Liver (tissue), 9 donors: Measurements from ENCODE around the gene TRIM29. TPM values are rescaled to one million over a fixed set of nuclear protein-coding genes. Genes with fewer than 3 reads are reported as not detected.

Experiments
- DNase-seq: peaks from one replicate; pipeline ENCODE4 v3.0.0-alpha.2; 2017; ENCODE audit warnings: low spot score
- H3K27ac ChIP-seq, 2 donors: one replicate each; pipeline ENCODE4 v1.7.0; 2013; ENCODE audit warnings: inconsistent platforms in 2 of 2, low read length in 2 of 2, control low read depth in 1 of 2, low read depth in 1 of 2, mild to moderate bottlenecking in 1 of 2
- H3K27me3 ChIP-seq, 4 donors: one replicate each; pipeline versions ENCODE4 v1.6.1 to v1.7.0; 2013; ENCODE audit warnings: low read length in 3 of 4, inconsistent platforms in 1 of 4, mild to moderate bottlenecking in 1 of 4, moderate library complexity in 1 of 4; ENCODE audit not compliant: control insufficient read depth in 4 of 4, insufficient read depth in 4 of 4
- H3K36me3 ChIP-seq, 4 donors: one replicate each; pipeline versions ENCODE4 v1.6.1 to v1.7.0; 2013; ENCODE audit warnings: low read length in 3 of 4, mild to moderate bottlenecking in 3 of 4, low read depth in 1 of 4, moderate library complexity in 1 of 4; ENCODE audit not compliant: control insufficient read depth in 4 of 4, insufficient read depth in 3 of 4
- H3K4me1 ChIP-seq, 4 donors: one replicate each; pipeline versions ENCODE4 v1.6.1 to v1.7.0; 2013; ENCODE audit warnings: low read length in 3 of 4, mild to moderate bottlenecking in 3 of 4, moderate library complexity in 1 of 4; ENCODE audit not compliant: control insufficient read depth in 4 of 4, insufficient read depth in 4 of 4
- H3K4me3 ChIP-seq, 3 donors: one replicate each; pipeline versions ENCODE4 v1.6.1 to v1.7.0; 2013; ENCODE audit warnings: low read length in 3 of 3, control low read depth in 1 of 3, low read depth in 1 of 3, mild to moderate bottlenecking in 1 of 3
- H3K9ac ChIP-seq, 2 donors: one replicate each; pipeline ENCODE4 v1.7.0; 2013; ENCODE audit warnings: low read length in 2 of 2, mild to moderate bottlenecking in 2 of 2, moderate library complexity in 2 of 2, control low read depth in 1 of 2, low read depth in 1 of 2
- H3K9me3 ChIP-seq, 4 donors: one replicate each; pipeline versions ENCODE4 v1.6.1 to v1.7.0; 2013; ENCODE audit warnings: low read length in 3 of 4; ENCODE audit not compliant: control insufficient read depth in 4 of 4
- EGR1 ChIP-seq, 2 donors: IDR thresholded peaks; 2 replicates each; pipeline ENCODE4 v1.6.1; 2016 to 2018; ENCODE audit warnings: antibody characterized with exemption in 2 of 2, low read depth in 2 of 2
- FOXA1 ChIP-seq: IDR thresholded peaks from 2 replicates; pipeline ENCODE4 v1.6.1; 2016; ENCODE audit warnings: antibody characterized with exemption
- FOXA2 ChIP-seq: IDR thresholded peaks from 2 replicates; pipeline ENCODE4 v1.6.1; 2016; ENCODE audit warnings: antibody characterized with exemption
- GABPA ChIP-seq, 2 donors: IDR thresholded peaks in 1 of 2; conservative IDR thresholded peaks in 1 of 2; 2 replicates each; pipeline ENCODE4 v1.6.1; 2016; ENCODE audit warnings: antibody characterized with exemption in 2 of 2, mild to moderate bottlenecking in 1 of 2, moderate library complexity in 1 of 2
- HNF4A ChIP-seq, 2 donors: conservative IDR thresholded peaks; 2 replicates each; pipeline ENCODE4 v1.6.1; 2016; ENCODE audit warnings: antibody characterized with exemption in 2 of 2, mild to moderate bottlenecking in 2 of 2
- HNF4G ChIP-seq: IDR thresholded peaks from 2 replicates; pipeline ENCODE4 v1.6.1; 2016; ENCODE audit warnings: antibody characterized with exemption
- JUND ChIP-seq, 2 donors: IDR thresholded peaks; 2 replicates each; pipeline ENCODE4 v1.6.1; 2016; ENCODE audit warnings: antibody characterized with exemption in 2 of 2
- MAX ChIP-seq: IDR thresholded peaks from 2 replicates; pipeline ENCODE4 v1.6.1; 2016; ENCODE audit warnings: antibody characterized with exemption
- NR2F2 ChIP-seq: IDR thresholded peaks from 2 replicates; pipeline ENCODE4 v1.6.1; 2016; ENCODE audit warnings: antibody characterized with exemption
- RAD21 ChIP-seq, 2 donors: IDR thresholded peaks; 2 replicates each; pipeline ENCODE4 v1.6.1; 2016; ENCODE audit warnings: antibody characterized with exemption in 2 of 2, mild to moderate bottlenecking in 2 of 2
- RXRA ChIP-seq, 2 donors: IDR thresholded peaks; 2 replicates each; pipeline ENCODE4 v1.6.1; 2017 to 2018; ENCODE audit warnings: antibody characterized with exemption in 2 of 2, mild to moderate bottlenecking in 1 of 2
- SP1 ChIP-seq: IDR thresholded peaks from 2 replicates; pipeline ENCODE4 v1.6.1; 2018; ENCODE audit warnings: antibody characterized with exemption, mild to moderate bottlenecking
- TAF1 ChIP-seq: conservative IDR thresholded peaks from 2 replicates; pipeline ENCODE4 v1.6.1; 2016; ENCODE audit warnings: antibody characterized with exemption, mild to moderate bottlenecking
- YY1 ChIP-seq: IDR thresholded peaks from 2 replicates; pipeline ENCODE4 v1.6.1; 2016; ENCODE audit warnings: antibody characterized with exemption, mild to moderate bottlenecking
- WGBS: extraction: QIAGEN DNeasy Blood & Tissue Kit; methylation state at CpG from one replicate; pipeline ENCODE4 v1.1.7; 2013; 5-methylcytosine and 5-hydroxymethylcytosine counted together
- polyA plus RNA-seq, 2 donors: library from polyadenylated mRNA; stranded (reverse) in 1 of 2; unstranded in 1 of 2; fragments of 200-250 nt in 1 of 2; fragments of >200 nt in 1 of 2; fragmentation: Nextera tagmentation in 1 of 2; extraction: Ambion mirVana in 1 of 2; gene quantifications; one replicate each; pipeline versions ENCODE4 v1.2.1 to v1.2.3, GENCODE V29; 2013 to 2015
- total RNA-seq, 2 donors: library from RNA; depleted of rRNA; stranded (reverse); fragments of >200 nt; gene quantifications; one replicate each; pipeline ENCODE4 v1.2.3, GENCODE V29; 2014
- TF ChIP-seq, protein P1 (sequence below): fragments of 150-350 bp; IDR thresholded peaks from 2 replicates; pipeline ENCODE4 v1.5.1; 2017; ENCODE audit warnings: improper control_type of control experiment, low read depth, low read length; ENCODE audit not compliant: missing input control
- TF ChIP-seq, protein P2 (sequence below): IDR thresholded peaks from 2 replicates; pipeline ENCODE4 v1.6.1; 2016; ENCODE audit warnings: antibody characterized with exemption
- TF ChIP-seq, protein P3 (sequence below): IDR thresholded peaks from 2 replicates; pipeline ENCODE4 v1.6.1; 2016; ENCODE audit warnings: antibody characterized with exemption, mild to moderate bottlenecking
- TF ChIP-seq, protein P4 (sequence below): IDR thresholded peaks from 2 replicates; pipeline ENCODE4 v1.6.1; 2016; ENCODE audit warnings: antibody characterized with exemption
- donor health status: healthy.
- donor health status: healthy.
- donor health status: healthy.
- donor health status: healthy.
- donor health status: healthy.

TRIM29 gene
- total and polyA plus RNA-seq, 4 donors: 0.22 to 0.89 (median 0.35) TPM

- DNase-seq: no peak
- TF ChIP-seq, protein P1, sequence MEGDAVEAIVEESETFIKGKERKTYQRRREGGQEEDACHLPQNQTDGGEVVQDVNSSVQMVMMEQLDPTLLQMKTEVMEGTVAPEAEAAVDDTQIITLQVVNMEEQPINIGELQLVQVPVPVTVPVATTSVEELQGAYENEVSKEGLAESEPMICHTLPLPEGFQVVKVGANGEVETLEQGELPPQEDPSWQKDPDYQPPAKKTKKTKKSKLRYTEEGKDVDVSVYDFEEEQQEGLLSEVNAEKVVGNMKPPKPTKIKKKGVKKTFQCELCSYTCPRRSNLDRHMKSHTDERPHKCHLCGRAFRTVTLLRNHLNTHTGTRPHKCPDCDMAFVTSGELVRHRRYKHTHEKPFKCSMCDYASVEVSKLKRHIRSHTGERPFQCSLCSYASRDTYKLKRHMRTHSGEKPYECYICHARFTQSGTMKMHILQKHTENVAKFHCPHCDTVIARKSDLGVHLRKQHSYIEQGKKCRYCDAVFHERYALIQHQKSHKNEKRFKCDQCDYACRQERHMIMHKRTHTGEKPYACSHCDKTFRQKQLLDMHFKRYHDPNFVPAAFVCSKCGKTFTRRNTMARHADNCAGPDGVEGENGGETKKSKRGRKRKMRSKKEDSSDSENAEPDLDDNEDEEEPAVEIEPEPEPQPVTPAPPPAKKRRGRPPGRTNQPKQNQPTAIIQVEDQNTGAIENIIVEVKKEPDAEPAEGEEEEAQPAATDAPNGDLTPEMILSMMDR: no peak
- TF ChIP-seq GABPA (IDR thresholded peaks at IDR 0.05 in 1 of 2, conservative IDR thresholded peaks at IDR 0.05 in 1 of 2): no peak
- TF ChIP-seq RAD21 (IDR thresholded peaks at IDR 0.05): no peak
- TF ChIP-seq RXRA (IDR thresholded peaks at IDR 0.05): no peak
- TF ChIP-seq, protein P2, sequence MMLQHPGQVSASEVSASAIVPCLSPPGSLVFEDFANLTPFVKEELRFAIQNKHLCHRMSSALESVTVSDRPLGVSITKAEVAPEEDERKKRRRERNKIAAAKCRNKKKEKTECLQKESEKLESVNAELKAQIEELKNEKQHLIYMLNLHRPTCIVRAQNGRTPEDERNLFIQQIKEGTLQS: no peak
- TF ChIP-seq HNF4G: no peak
- TF ChIP-seq EGR1 (IDR thresholded peaks at IDR 0.05; ENCODE audit: low read depth in 2 of 2): no peak
- TF ChIP-seq FOXA1: no peak
- TF ChIP-seq, protein P3, sequence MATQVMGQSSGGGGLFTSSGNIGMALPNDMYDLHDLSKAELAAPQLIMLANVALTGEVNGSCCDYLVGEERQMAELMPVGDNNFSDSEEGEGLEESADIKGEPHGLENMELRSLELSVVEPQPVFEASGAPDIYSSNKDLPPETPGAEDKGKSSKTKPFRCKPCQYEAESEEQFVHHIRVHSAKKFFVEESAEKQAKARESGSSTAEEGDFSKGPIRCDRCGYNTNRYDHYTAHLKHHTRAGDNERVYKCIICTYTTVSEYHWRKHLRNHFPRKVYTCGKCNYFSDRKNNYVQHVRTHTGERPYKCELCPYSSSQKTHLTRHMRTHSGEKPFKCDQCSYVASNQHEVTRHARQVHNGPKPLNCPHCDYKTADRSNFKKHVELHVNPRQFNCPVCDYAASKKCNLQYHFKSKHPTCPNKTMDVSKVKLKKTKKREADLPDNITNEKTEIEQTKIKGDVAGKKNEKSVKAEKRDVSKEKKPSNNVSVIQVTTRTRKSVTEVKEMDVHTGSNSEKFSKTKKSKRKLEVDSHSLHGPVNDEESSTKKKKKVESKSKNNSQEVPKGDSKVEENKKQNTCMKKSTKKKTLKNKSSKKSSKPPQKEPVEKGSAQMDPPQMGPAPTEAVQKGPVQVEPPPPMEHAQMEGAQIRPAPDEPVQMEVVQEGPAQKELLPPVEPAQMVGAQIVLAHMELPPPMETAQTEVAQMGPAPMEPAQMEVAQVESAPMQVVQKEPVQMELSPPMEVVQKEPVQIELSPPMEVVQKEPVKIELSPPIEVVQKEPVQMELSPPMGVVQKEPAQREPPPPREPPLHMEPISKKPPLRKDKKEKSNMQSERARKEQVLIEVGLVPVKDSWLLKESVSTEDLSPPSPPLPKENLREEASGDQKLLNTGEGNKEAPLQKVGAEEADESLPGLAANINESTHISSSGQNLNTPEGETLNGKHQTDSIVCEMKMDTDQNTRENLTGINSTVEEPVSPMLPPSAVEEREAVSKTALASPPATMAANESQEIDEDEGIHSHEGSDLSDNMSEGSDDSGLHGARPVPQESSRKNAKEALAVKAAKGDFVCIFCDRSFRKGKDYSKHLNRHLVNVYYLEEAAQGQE: no peak
- no peak for TF ChIP-seq MAX
- no peak for TF ChIP-seq NR2F2
- TF ChIP-seq SP1: no peak
- TF ChIP-seq, protein P4, sequence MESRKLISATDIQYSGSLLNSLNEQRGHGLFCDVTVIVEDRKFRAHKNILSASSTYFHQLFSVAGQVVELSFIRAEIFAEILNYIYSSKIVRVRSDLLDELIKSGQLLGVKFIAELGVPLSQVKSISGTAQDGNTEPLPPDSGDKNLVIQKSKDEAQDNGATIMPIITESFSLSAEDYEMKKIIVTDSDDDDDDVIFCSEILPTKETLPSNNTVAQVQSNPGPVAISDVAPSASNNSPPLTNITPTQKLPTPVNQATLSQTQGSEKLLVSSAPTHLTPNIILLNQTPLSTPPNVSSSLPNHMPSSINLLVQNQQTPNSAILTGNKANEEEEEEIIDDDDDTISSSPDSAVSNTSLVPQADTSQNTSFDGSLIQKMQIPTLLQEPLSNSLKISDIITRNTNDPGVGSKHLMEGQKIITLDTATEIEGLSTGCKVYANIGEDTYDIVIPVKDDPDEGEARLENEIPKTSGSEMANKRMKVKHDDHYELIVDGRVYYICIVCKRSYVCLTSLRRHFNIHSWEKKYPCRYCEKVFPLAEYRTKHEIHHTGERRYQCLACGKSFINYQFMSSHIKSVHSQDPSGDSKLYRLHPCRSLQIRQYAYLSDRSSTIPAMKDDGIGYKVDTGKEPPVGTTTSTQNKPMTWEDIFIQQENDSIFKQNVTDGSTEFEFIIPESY: no peak
- no peak for TF ChIP-seq HNF4A (conservative IDR thresholded peaks at IDR 0.05)
- TF ChIP-seq YY1: no peak
- TF ChIP-seq FOXA2: no peak
- TF ChIP-seq TAF1: no peak
- no peak for TF ChIP-seq JUND (IDR thresholded peaks at IDR 0.05)
- Histone ChIP-seq H3K9ac (no peak overlapping the region), H3K36me3 (peaks cover 0 to 3% (median 0%) of the 10 kb centered on the region in 4 donors), H3K27me3 (no peaks in the 10 kb centered on the region), H3K27ac (no peak overlapping the region), H3K4me3 (no peak overlapping the region), H3K4me1 (peaks cover 6 to 27% (median 15%) of the 10 kb centered on the region in 4 donors), H3K9me3 (no peaks in the 10 kb centered on the region)
- WGBS: 83% methylated on average over 11 of the region's 11 CpGs
Observed at GRCh38 chr11:120173019-120173705, 35.2 kb upstream of the TRIM29 start.
